Suprapubic skin (tissue), 4 donors: Measurements from ENCODE around the gene GFPT1.

Experiments
- CTCF ChIP-seq, 2 donors: fragments of 200-600 bp in 1 of 2; fragments of 450-650 bp in 1 of 2; sonication (generic) in 1 of 2; IDR thresholded peaks; one replicate each; pipeline ENCODE4 v1.5.1; 2016 to 2019; ENCODE audit warnings: antibody characterized with exemption in 2 of 2, mild to moderate bottlenecking in 1 of 2, moderate library complexity in 1 of 2
- EP300 ChIP-seq: sonication (generic); formaldehyde crosslinking; IDR thresholded peaks from one replicate; pipeline ENCODE4 v1.6.1; 2017; ENCODE audit warnings: antibody characterized with exemption
- POLR2AphosphoS5 ChIP-seq, 3 donors: sonication (generic); formaldehyde crosslinking; IDR thresholded peaks; one replicate each; pipeline ENCODE4 v1.6.1; 2017; ENCODE audit warnings: antibody characterized with exemption in 3 of 3

- no peak for TF ChIP-seq CTCF (IDR thresholded peaks at IDR 0.05)
- TF ChIP-seq POLR2AphosphoS5 (IDR thresholded peaks at IDR 0.05) = no peak
- no peak for TF ChIP-seq EP300
These were observed 35.2 kb upstream of the GFPT1 start for GRCh38 chr2:69422198-69422597.
